Loucy (cell line): ENCODE measurements around the gene AFF1.

ENCODE experiments used
- H2AFZ ChIP-seq: fragments of 200-600 bp; sonication (generic); 2 replicates; pipeline ENCODE4 v1.6.0; 2016; ENCODE audit warnings: antibody characterized with exemption, mild to moderate bottlenecking, low read length, moderate library complexity
- H3F3A ChIP-seq: fragments of 200-600 bp; 2 replicates; pipeline ENCODE4 v1.6.0; 2016; ENCODE audit warnings: antibody characterized with exemption, low read depth, mild to moderate bottlenecking
- H3K27me3 ChIP-seq: fragments of 200-600 bp; sonication (generic); 2 replicates; pipeline ENCODE4 v1.6.1; 2014; ENCODE audit warnings: low read length, mild to moderate bottlenecking; ENCODE audit not compliant: insufficient read depth, poor library complexity, severe bottlenecking
- H3K36me3 ChIP-seq: fragments of 200-600 bp; sonication (generic); 2 replicates; pipeline ENCODE4 v1.6.1; 2016; ENCODE audit warnings: low read length; ENCODE audit not compliant: insufficient read depth
- H3K4me1 ChIP-seq: fragments of 200-600 bp; sonication (generic); 2 replicates; pipeline ENCODE4 v1.5.1; 2014; ENCODE audit warnings: low read length, mild to moderate bottlenecking; ENCODE audit not compliant: insufficient read depth, poor library complexity, severe bottlenecking
- H3K4me2 ChIP-seq: fragments of 200-600 bp; sonication (generic); 2 replicates; pipeline ENCODE4 v1.6.0; 2014; ENCODE audit warnings: antibody characterized with exemption, low read length, low read depth, mild to moderate bottlenecking; ENCODE audit not compliant: poor library complexity, severe bottlenecking
- H3K4me3 ChIP-seq: fragments of 200-600 bp; sonication (generic); 2 replicates; pipeline ENCODE4 v1.5.1; 2014; ENCODE audit warnings: low read length, mild to moderate bottlenecking, mixed read lengths; ENCODE audit not compliant: poor library complexity, severe bottlenecking
- H3K79me2 ChIP-seq: fragments of 200-600 bp; sonication (generic); 2 replicates; pipeline ENCODE4 v1.6.1; 2014; ENCODE audit warnings: low read length; ENCODE audit not compliant: insufficient read depth
- H3K9ac ChIP-seq: fragments of 200-600 bp; sonication (generic); 2 replicates; pipeline ENCODE4 v1.6.0; 2014; ENCODE audit warnings: mild to moderate bottlenecking, low read depth, low read length, moderate library complexity; ENCODE audit not compliant: poor library complexity, severe bottlenecking
- H3K9me2 ChIP-seq: fragments of 200-600 bp; sonication (generic); replicated peaks from 2 replicates; pipeline ENCODE4 v1.6.1; 2016; ENCODE audit warnings: low read depth, low read length, mixed read lengths
- H3K9me3 ChIP-seq: fragments of 200-600 bp; sonication (generic); 2 replicates; pipeline ENCODE4 v1.6.1; 2014; ENCODE audit warnings: mild to moderate bottlenecking, antibody characterized with exemption, low read length, low read depth; ENCODE audit not compliant: insufficient read depth
- H4K20me1 ChIP-seq: fragments of 200-600 bp; sonication (generic); 2 replicates; pipeline ENCODE4 v1.6.0; 2014; ENCODE audit warnings: antibody characterized with exemption, low read length, mild to moderate bottlenecking; ENCODE audit not compliant: insufficient read depth, poor library complexity, severe bottlenecking
- CTCF ChIP-seq: fragments of 200-600 bp; sonication (generic); conservative IDR thresholded peaks from 2 replicates; pipeline ENCODE4 v1.5.1; 2014; ENCODE audit warnings: mild to moderate bottlenecking, antibody characterized with exemption, low read length
- EZH2phosphoT487 ChIP-seq: fragments of 200-600 bp; IDR thresholded peaks from 2 replicates; pipeline ENCODE4 v1.6.1; 2018; ENCODE audit warnings: antibody characterized with exemption, mild to moderate bottlenecking, moderate library complexity, borderline replicate concordance

AFF1 gene

GRCh38 chr4:87025023-87025613 lies 90.3 kb downstream of the AFF1 start:
- Histone ChIP-seq H3K27me3 (no peaks in the 10 kb centered on the region), H3K9ac (no peak overlapping the region), H2AFZ (no peak overlapping the region), H3K4me1 (peaks cover 8% of the 10 kb centered on the region), H3F3A (no peaks in the 10 kb centered on the region), H3K36me3 (0 out of 2 replicates have a peak, but pooled peaks cover 6% of the 10 kb centered on the region), H3K4me2 (no peak overlapping the region), H3K9me2 (no peaks in the 10 kb centered on the region), H4K20me1 (peaks cover 68% of the 10 kb centered on the region), H3K4me3 (no peak overlapping the region), H3K79me2 (peaks cover 96% of the 10 kb centered on the region), H3K9me3 (no peaks in the 10 kb centered on the region)
- no peak for TF ChIP-seq CTCF
- no peak for TF ChIP-seq EZH2phosphoT487

- Histone ChIP-seq H3K4me3 (no peak overlapping the region), H2AFZ (no peak overlapping the region), H3K9me3 (no peaks in the 10 kb centered on the region), H3F3A (no peaks in the 10 kb centered on the region), H4K20me1 (peaks cover 68% of the 10 kb centered on the region), H3K9me2 (no peaks in the 10 kb centered on the region), H3K9ac (no peak overlapping the region), H3K79me2 (peaks cover 96% of the 10 kb centered on the region), H3K4me2 (no peak overlapping the region), H3K36me3 (0 out of 2 replicates have a peak, but pooled peaks cover 6% of the 10 kb centered on the region), H3K27me3 (no peaks in the 10 kb centered on the region), H3K4me1 (peaks cover 7% of the 10 kb centered on the region)
- TF ChIP-seq EZH2phosphoT487, result no peak
- no peak for TF ChIP-seq CTCF
Observed at GRCh38 chr4:87025614-87026041, 90.8 kb downstream of the AFF1 start.

GRCh38 chr4:87026800-87027495 lies 92.1 kb downstream of the AFF1 start:
- TF ChIP-seq CTCF (no peak), EZH2phosphoT487 (no peak)
- Histone ChIP-seq H3K4me1 (peaks cover 14% of the 10 kb centered on the region), H2AFZ (no peak overlapping the region), H3K79me2 (peaks cover 96% of the 10 kb centered on the region), H3K9ac (no peak overlapping the region), H3K9me3 (no peaks in the 10 kb centered on the region), H3K4me2 (no peak overlapping the region), H3F3A (no peaks in the 10 kb centered on the region), H3K9me2 (no peaks in the 10 kb centered on the region), H3K36me3 (0 out of 2 replicates have a peak, but pooled peaks cover 6% of the 10 kb centered on the region), H3K27me3 (no peaks in the 10 kb centered on the region), H3K4me3 (no peak overlapping the region), H4K20me1 (peaks cover 70% of the 10 kb centered on the region)
